SK-N-MC (cell line): Measurements from ENCODE around the gene OSBPL10.

Source experiments
- EZH2 ChIP-seq: fragments of 200-600 bp; sonication (generic); IDR thresholded peaks from one replicate; pipeline ENCODE4 v1.6.1; 2017; ENCODE audit warnings: antibody characterized with exemption
- FOXP2 ChIP-seq: optimal IDR thresholded peaks from 2 replicates; pipeline ENCODE3; 2011; ENCODE audit warnings: mild to moderate bottlenecking, moderate library complexity; ENCODE audit not compliant: insufficient read depth; ENCODE audit errors: extremely low read length, control extremely low read depth
- POLR2AphosphoS5 ChIP-seq: IDR thresholded peaks from 2 replicates; pipeline ENCODE4 v1.6.1; 2012; ENCODE audit warnings: mild to moderate bottlenecking, low read depth, low read length, borderline replicate concordance

GRCh38 chr3:31918179-31919150 lies 62.6 kb downstream of the OSBPL10 start:
- TF ChIP-seq EZH2 (no peak), POLR2AphosphoS5 (no peak), FOXP2 (no peak)
